Stimulated activated CD4-positive, alpha-beta T cell treated with anti-CD3 and anti-CD28 coated beads, TNF-alpha, amount 100 ng/mL, for 24 hours (primary cell): Measurements from ENCODE around the gene ZBTB40.

Experiments
- DNase-seq, 3 experiments: peaks; one replicate each; pipeline ENCODE4 v3.0.0-alpha.2; 2020; ENCODE audit warnings: low read depth in 3 of 3

Gene ZBTB40

DNA sequence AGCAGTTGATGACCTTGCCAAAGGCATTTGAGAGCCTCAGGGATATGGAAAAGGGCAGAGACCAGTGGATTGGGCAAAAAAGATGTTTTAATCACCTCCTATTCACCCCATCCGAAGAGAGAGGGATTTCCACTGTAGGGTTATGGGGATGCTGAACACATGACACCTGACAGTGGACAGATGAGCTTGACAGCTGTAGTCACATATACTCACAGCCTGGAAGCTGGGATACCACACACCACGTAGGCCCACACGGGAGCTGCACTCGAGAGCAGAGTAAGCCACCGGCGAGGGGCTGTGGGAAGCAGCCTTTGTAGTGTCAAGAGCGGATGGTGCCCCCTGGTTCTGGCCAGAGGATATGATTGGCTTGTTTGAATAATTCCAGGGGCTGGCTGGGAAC lies 20.0 kb downstream of the ZBTB40 start:
- no peak for DNase-seq

GRCh38 chr1:22472596-22472995 lies 20.9 kb downstream of the ZBTB40 start:
- DNase-seq = no peak

- no peak for DNase-seq
These were observed 22.3 kb downstream of the ZBTB40 start for GRCh38 chr1:22473952-22474351.

DNA sequence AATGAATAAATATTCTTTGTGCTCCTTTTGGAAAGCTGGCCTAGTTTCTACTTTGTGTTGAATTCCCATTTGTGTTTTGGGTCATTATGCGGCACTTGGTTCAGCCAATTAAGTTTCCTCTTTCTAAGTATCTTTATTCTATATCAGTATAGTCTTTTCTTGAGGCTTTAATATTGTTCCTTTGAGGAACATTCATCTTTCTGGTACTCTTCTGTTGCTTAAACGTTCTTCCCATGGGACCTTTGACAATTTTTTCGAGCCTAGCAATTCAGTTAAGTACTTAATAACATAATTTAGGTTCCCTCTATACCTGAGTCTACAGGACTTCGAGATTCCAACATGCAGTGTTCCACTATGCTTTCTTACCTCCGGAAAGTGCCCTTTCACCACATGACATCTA lies 24.9 kb downstream of the ZBTB40 start:
- DNase-seq = no peak

DNA sequence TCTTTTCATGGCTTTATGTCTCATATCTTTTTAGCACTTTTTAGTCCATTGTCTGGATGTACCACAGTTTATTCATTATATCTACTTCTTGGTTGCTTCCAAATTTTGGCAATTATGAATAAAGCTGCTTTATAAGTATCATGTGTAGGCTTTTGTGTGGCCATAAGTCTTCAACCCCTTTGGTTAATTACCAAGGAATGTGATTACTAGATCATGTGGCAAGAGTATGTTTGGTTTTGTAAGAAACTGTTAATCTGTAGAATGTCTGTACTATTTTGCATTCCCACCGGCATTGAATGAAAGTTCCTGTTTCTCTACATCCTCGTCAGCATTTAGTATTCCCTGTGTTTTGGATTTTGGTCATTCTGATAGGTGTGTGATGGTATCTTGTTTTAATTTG lies 31.5 kb downstream of the ZBTB40 start:
- DNase-seq = no peak

- DNase-seq = no peak
These were observed 33.2 kb downstream of the ZBTB40 start for GRCh38 chr1:22484706-22485345.

GRCh38 chr1:22485431-22485830 lies 33.8 kb downstream of the ZBTB40 start:
- DNase-seq = no peak

DNA sequence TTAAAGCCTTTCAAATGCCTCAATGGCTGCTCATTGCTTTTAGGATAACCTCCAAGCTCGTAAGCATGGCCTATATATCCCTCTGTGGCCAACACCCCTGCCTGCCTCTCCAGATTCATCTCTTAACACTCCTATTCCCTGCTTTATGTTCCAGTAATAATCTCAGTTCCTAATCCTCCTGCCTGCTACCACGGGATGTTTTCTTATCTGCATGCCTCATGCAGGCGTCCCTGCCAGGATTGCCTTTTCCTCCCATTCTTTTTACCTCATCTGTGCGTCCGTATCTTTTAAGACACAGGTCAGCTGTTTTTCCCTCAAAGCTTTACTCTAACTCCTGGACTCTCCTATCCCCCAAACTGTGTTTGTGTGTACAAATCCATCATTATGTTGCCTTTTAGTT lies 36.1 kb downstream of the ZBTB40 start:
- DNase-seq = no peak

- no peak for DNase-seq
These were observed 36.7 kb downstream of the ZBTB40 start for GRCh38 chr1:22488319-22488718.

- no peak for DNase-seq
These were observed 37.6 kb downstream of the ZBTB40 start for GRCh38 chr1:22489278-22489677.

- DNase-seq = no peak
These were observed 38.2 kb downstream of the ZBTB40 start for GRCh38 chr1:22489823-22490222.

DNA sequence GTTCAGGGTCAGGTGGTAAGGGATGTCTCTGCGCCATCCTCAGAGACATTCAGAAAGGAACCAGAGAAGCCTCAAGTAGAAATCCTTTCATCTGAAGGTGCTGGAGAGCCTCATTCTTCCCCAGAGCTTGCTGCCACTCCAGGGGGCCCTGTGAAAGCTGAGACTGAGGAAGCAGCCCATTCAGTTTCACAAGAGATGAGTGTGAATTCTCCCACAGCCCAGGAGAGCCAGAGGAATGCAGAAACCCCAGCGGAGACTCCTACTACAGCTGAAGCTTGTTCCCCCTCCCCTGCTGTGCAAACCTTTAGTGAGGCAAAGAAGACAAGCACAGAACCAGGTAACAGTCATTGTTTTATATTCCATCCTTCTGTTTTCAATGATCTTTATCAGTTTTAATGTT lies 38.7 kb downstream of the ZBTB40 start:
- no peak for DNase-seq

DNA sequence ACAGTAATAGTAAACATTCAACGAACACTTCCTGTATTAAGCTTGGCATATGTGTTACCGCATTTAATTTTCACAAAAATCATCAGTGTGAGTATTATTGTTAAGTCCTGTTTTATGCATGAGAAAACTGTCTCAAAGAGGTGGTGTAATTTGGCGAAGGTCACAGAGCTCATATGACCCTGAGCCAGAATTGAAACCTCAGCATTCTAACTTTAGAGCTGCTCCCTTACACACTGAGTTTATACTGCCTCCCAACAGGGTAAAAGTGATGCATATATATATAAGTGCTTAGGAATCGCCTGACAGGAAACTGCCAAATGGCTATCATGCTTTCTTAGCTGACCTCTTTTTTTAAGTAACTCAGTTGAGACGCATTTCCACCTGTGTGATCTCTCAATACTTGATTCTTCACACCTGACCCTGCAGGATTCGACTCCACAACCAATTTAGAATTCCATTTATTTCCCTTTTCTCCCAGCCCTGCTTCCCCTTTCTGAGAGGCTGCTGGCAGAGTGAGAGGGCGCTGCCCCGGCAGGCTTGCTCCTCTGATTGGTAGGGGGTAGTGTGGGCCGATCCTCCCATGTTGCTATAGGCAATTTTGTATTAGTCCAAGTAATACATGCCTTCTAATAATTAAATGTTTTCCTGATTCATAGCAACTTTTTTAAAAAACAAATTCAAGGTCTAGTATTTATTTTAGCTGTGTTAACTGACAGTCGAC lies 40.5 kb downstream of the ZBTB40 start:
- DNase-seq = no peak

DNA sequence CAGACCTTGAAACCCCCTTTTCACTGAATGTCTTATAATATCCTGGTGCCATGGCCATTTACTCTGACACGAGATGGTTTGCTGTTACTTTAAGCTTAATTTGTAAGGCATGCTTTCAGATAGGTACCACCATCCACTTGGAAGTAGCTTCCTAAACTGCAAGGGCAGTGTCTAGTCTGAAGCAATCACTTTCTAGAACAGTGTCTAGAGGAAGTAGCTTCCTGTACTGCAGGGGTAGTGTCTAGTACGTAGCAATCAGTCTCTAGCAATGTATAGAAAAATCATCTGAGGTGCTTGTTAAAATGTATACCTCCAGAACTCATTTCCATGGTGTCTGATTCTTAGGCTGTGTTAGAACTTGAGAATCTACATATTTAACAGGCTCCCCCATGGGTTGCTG lies 42.5 kb downstream of the ZBTB40 start:
- DNase-seq = no peak

- no peak for DNase-seq
These were observed 43.4 kb downstream of the ZBTB40 start for GRCh38 chr1:22494943-22495579.

GRCh38 chr1:22496536-22497160 lies 45.0 kb downstream of the ZBTB40 start:
- no peak for DNase-seq

GRCh38 chr1:22498463-22498862 lies 46.8 kb downstream of the ZBTB40 start:
- DNase-seq = no peak

GRCh38 chr1:22500058-22500457 lies 48.4 kb downstream of the ZBTB40 start:
- DNase-seq = no peak

DNA sequence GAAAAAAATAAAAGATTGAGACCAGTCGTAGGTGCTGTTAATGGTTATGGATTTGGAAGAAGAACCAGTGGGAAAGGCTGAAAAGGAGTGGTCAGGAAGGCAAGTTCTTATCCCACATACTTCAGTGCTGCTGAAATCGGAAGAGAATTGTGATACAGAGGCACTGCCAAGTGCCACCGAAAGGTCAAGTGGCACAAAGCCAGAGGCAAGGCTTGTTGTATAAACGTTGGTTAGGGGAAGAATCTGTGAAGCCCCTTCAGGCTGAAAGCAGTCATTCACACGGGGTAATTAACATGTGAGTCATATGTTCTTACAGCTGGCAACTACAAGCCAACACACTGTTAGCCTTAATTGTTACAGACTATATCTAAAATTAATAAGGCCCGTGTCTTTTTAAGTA lies 48.8 kb downstream of the ZBTB40 start:
- no peak for DNase-seq

GRCh38 chr1:22502202-22502601 lies 50.6 kb downstream of the ZBTB40 start:
- no peak for DNase-seq

GRCh38 chr1:22503721-22504410 lies 52.2 kb downstream of the ZBTB40 start:
- DNase-seq = no peak

DNA sequence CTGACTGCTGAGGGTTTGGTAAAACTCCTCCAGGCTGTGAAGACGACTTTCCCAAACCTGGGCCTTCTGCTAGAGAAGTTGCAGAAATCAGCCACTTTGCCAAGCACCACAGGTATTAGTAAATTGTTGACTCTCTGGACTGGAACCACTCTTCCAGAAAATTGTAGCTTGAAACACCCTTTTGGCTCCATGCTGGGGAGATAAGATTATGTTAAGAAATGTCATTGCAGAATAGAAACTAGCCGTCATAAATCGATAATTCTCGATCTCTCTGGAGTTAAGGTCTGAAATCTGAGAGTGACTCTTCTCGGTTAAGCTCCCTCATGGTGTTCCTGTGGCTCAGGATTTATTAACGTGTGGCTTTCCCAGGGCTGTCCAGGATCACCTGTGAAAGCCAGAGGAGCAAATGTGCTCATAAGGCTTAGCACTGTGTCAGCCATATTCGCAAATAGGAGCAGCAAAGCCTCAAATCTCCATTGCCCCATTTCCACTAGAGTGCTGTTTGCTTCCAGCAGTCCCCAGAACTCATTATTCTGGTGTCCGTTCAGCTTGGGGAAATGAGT lies 54.6 kb downstream of the ZBTB40 start:
- DNase-seq = no peak
